HFF-Myc (cell line): ENCODE results near the gene FAS.
A peak's percentile ranks its signal among the peaks of the same experiment; 100 is the strongest.

ENCODE experiments used
- DNase-seq: peaks from one replicate; pipeline ENCODE4 v3.0.0-alpha.2; 2011; ENCODE audit warnings: low read depth; ENCODE audit errors: extremely low read depth
- H3K4me3 ChIP-seq: replicated peaks from 2 replicates; pipeline ENCODE4 v1.5.1; 2011; ENCODE audit warnings: low read depth, mild to moderate bottlenecking, control low read depth, low read length
- CTCF ChIP-seq: IDR thresholded peaks from 2 replicates; pipeline ENCODE4 v1.5.1; 2012; ENCODE audit warnings: mild to moderate bottlenecking, low read depth, low read length, control low read depth; ENCODE audit errors: missing control alignments

The FAS gene

GRCh38 chr10:88983206-88983605 lies 7.4 kb upstream of the FAS start:
- H3K4me3 ChIP-seq: no peak overlapping the region
- no peak for TF ChIP-seq CTCF
- no peak for DNase-seq

GRCh38 chr10:88983939-88984338 lies 6.7 kb upstream of the FAS start:
- no peak for TF ChIP-seq CTCF
- no peak overlapping the region for H3K4me3 ChIP-seq

GRCh38 chr10:88984525-88984924 lies 6.1 kb upstream of the FAS start:
- no peak for DNase-seq
- no peak overlapping the region for H3K4me3 ChIP-seq
- no peak for TF ChIP-seq CTCF

More at GRCh38 chr10:88983939-88984338, 6.7 kb upstream of the FAS start:
- no peak for DNase-seq

GRCh38 chr10:88986549-88987242 lies 3.9 kb upstream of the FAS start:
- DNase-seq: no peak
- H3K4me3 ChIP-seq: no peak overlapping the region
- peak; percentile 58 for TF ChIP-seq CTCF

- no peak for TF ChIP-seq CTCF
- no peak overlapping the region for H3K4me3 ChIP-seq
- no peak for DNase-seq
Measured at GRCh38 chr10:88987243-88987725, 3.3 kb upstream of the FAS start.

GRCh38 chr10:88987840-88988239 lies 2.8 kb upstream of the FAS start:
- DNase-seq: no peak
- H3K4me3 ChIP-seq: no peak overlapping the region
- TF ChIP-seq CTCF: no peak

GRCh38 chr10:88989423-88989822 lies 1.2 kb upstream of the FAS start:
- H3K4me3 ChIP-seq: peak overlapping the region; percentile 98
- DNase-seq: no peak
- TF ChIP-seq CTCF: no peak
